Thyroid gland (tissue), 4 donors: ENCODE data around the gene BAG1. TPM values are rescaled to one million over a fixed set of nuclear protein-coding genes. Genes with fewer than 3 reads are reported as not detected.

Experiments used
- DNase-seq, 2 donors: peaks; one replicate each; pipeline ENCODE4 v3.0.0-alpha.2; 2019
- H3K27ac ChIP-seq, 3 donors: fragments of 200-600 bp; sonication (generic); 1 replicate in 2 of 3; 2 replicates in 1 of 3; pipeline ENCODE4 v1.5.1; 2016 to 2019; ENCODE audit warnings: mild to moderate bottlenecking in 1 of 3, moderate library complexity in 1 of 3
- H3K27me3 ChIP-seq: fragments of 200-600 bp; sonication (generic); one replicate; pipeline ENCODE4 v1.5.1; 2019
- H3K36me3 ChIP-seq, 2 donors: fragments of 200-600 bp; sonication (generic); one replicate each; pipeline ENCODE4 v1.5.1; 2016 to 2019
- H3K4me1 ChIP-seq, 2 donors: fragments of 200-600 bp; sonication (generic); one replicate each; pipeline ENCODE4 v1.5.1; 2017 to 2019
- H3K4me3 ChIP-seq, 3 donors: fragments of 200-600 bp; sonication (generic); replicated peaks in 1 of 3; 1 replicate in 2 of 3; 2 replicates in 1 of 3; pipeline ENCODE4 v1.5.1; 2016; ENCODE audit warnings: mild to moderate bottlenecking in 1 of 3
- H3K9me3 ChIP-seq: fragments of 200-600 bp; sonication (generic); one replicate; pipeline ENCODE4 v1.5.1; 2017
- CTCF ChIP-seq, 6 experiments: fragments of 200-600 bp in 3 of 6; fragments of 450-650 bp in 3 of 6; sonication (generic) in 3 of 6; IDR thresholded peaks; one replicate each; pipeline ENCODE4 v1.5.1; 2016 to 2019; ENCODE audit warnings: antibody characterized with exemption in 6 of 6, mild to moderate bottlenecking in 2 of 6, inconsistent platforms in 1 of 6, moderate library complexity in 1 of 6
- POLR2A ChIP-seq, 2 donors: fragments of 450-650 bp; IDR thresholded peaks; one replicate each; pipeline ENCODE4 v1.6.1; 2017; ENCODE audit warnings: antibody characterized with exemption in 2 of 2, mild to moderate bottlenecking in 2 of 2, moderate library complexity in 1 of 2
- WGBS, 2 donors: methylation state at CpG; one replicate each; pipeline ENCODE4 v1.1.5; 2017; 5-methylcytosine and 5-hydroxymethylcytosine counted together
- intact Hi-C: fragments of 100-400 bp; cut with DNase I; formaldehyde crosslinking; loops from one replicate; pipeline ENCODE4 v1.15.1; 2023
- total RNA-seq, 4 donors: library from RNA; depleted of rRNA; stranded (reverse); fragments of >200 nt; gene quantifications; one replicate each; pipeline ENCODE4 v1.2.3, GENCODE V29; 2016

BAG1 gene
- total RNA-seq, 4 donors from 2014 or later: 72.0 to 135 (median 99.3) TPM

GRCh38 chr9:33248606-33249005 is 15.9 kb downstream of the BAG1 start:
- TF ChIP-seq CTCF (IDR thresholded peaks at IDR 0.05) (no peak), POLR2A (IDR thresholded peaks at IDR 0.05) (no peak)
- Histone ChIP-seq H3K4me3 (no peak overlapping the region), H3K36me3 (peaks cover 6 to 10% of the 10 kb centered on the region in 2 donors), H3K27ac (no peak overlapping the region), H3K9me3 (no peaks in the 10 kb centered on the region), H3K27me3 (no peaks in the 10 kb centered on the region), H3K4me1 (no peaks in the 10 kb centered on the region)
- 98 to 100% methylated on average over 3 of the region's 3 CpGs for WGBS, 2 donors
- no peak for DNase-seq
- intact Hi-C loops: no loop called here

DNA sequence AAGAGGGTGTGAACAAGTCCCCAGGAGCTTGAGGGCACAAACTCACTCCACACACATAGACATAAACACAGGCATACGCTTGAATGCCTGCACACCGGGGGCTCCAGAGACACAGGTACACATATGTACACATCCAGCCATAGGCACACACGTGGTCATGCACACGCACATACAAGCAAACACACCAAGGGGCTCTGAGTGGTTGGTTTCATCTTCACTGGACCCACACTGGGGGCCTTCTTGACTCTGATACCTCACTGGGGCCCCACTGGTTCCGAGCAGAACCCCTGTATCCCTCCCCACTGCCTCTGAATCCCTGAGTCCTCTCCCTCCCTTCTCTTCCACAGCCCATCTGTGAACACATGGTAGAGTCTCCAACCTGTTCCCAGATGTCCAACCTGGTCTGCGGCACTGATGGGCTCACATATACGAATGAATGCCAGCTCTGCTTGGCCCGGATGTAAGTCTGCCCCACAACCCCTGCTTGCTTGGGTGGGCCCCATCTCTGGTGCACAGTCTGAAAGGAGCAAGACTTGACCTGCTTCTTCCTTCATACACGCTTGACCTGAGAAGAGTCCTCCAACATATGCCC is 18.1 kb downstream of the BAG1 start:
- Histone ChIP-seq H3K27ac (no peak overlapping the region), H3K9me3 (no peaks in the 10 kb centered on the region), H3K4me3 (no peak overlapping the region), H3K27me3 (no peaks in the 10 kb centered on the region), H3K4me1 (no peaks in the 10 kb centered on the region), H3K36me3 (no peaks in the 10 kb centered on the region)
- TF ChIP-seq CTCF (IDR thresholded peaks at IDR 0.05): no peak
- TF ChIP-seq POLR2A (IDR thresholded peaks at IDR 0.05): no peak
- intact Hi-C loops: no loop called here
- WGBS, 2 donors: 73 to 86% methylated on average over 5 to 9 of the region's 9 CpGs
- DNase-seq: no peak

DNA sequence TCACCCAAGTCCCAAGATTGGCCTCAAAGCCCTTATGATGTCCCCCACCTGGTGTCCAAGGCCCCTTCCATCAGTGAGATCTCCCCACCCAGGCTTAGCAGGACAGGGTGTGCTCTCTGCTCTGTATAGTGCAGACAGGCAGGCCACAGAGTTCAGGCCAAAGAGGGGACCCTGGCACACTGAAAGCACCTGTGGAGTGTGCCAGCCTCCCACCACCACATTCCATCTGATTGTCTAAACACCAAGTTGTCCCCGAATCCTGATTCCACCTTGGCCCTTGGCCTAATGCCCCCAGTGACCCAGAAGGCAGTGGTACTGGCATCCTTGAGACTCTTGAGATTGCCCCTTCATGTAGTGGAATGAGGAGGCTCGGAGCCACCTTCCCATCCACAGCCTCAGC is 19.2 kb downstream of the BAG1 start:
- intact Hi-C loops: no loop called here
- Histone ChIP-seq H3K27me3 (no peaks in the 10 kb centered on the region), H3K9me3 (no peaks in the 10 kb centered on the region), H3K4me1 (no peaks in the 10 kb centered on the region), H3K4me3 (no peak overlapping the region), H3K27ac (no peak overlapping the region), H3K36me3 (no peaks in the 10 kb centered on the region)
- no peak for TF ChIP-seq POLR2A (IDR thresholded peaks at IDR 0.05)
- no peak for TF ChIP-seq CTCF (IDR thresholded peaks at IDR 0.05)
- DNase-seq: no peak
- 86 to 94% methylated on average over 2 of the region's 2 CpGs for WGBS, 2 donors

DNA sequence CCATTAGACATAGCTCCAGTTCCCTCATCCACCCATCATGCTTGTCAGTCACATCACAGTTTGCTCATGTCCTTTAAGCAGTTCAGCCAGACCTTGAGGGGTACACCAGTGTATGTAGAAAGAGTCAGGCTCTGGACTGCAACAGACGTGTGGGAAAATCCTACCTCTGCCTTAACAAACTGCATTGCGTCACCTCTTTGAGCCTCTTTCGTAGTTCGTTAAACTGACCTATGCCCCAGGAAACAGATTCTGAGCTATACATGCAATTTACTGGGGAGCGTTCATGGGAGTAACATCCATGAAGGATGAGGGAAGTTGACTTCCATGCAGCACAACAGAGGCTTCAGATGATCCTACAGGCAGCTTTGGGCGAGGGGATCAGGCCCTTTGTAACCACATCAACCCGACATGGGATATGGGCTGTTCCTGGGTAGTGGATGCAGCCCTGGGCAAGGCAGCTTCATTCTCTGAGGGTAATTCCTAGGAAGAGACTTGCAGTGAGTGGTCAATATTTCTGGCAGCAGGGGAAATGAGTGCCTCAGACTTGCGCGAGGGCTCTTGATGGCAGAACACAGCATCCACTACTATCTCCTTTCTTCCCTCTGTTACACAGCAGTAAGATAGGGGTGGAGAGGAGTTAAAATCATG is 20.2 kb downstream of the BAG1 start:
- DNase-seq: no peak
- no peak for TF ChIP-seq POLR2A (IDR thresholded peaks at IDR 0.05)
- TF ChIP-seq CTCF (IDR thresholded peaks at IDR 0.05): no peak
- no peak overlapping the region for H3K4me3 ChIP-seq
- intact Hi-C loops: no loop called here
- no peaks in the 10 kb centered on the region for H3K9me3 ChIP-seq
- no peaks in the 10 kb centered on the region for H3K4me1 ChIP-seq
- H3K27ac ChIP-seq: no peak overlapping the region
- WGBS, 2 donors: 81 to 82% methylated on average over 9 of the region's 9 CpGs
- H3K36me3 ChIP-seq: no peaks in the 10 kb centered on the region
- H3K27me3 ChIP-seq: no peaks in the 10 kb centered on the region

GRCh38 chr9:33242609-33243134 is 21.8 kb downstream of the BAG1 start:
- Histone ChIP-seq H3K4me3 (no peak overlapping the region), H3K9me3 (no peaks in the 10 kb centered on the region), H3K27ac (no peak overlapping the region), H3K36me3 (no peaks in the 10 kb centered on the region), H3K27me3 (no peaks in the 10 kb centered on the region), H3K4me1 (no peaks in the 10 kb centered on the region)
- whole genome bisulfite sequencing, 2 donors: 67 to 70% methylated on average over 6 of the region's 6 CpGs
- intact Hi-C loops: no loop called here
- TF ChIP-seq CTCF (IDR thresholded peaks at IDR 0.05) (no peak), POLR2A (IDR thresholded peaks at IDR 0.05) (no peak)
- no peak for DNase-seq
